GM18517 (cell line): ENCODE results near the gene EGR1.
"Not testable (repeated sequence)": the region's sequence is repeated elsewhere in the genome, so short reads cannot be mapped to it uniquely, and the experiment has no call there.

ENCODE experiments used
- ATAC-seq: cut with Tn5 transposase; IDR thresholded peaks from one replicate; pipeline ENCODE4 v1.9.1; 2021; ENCODE audit warnings: mild to moderate bottlenecking, moderate library complexity; ENCODE audit not compliant: unreplicated experiment

Gene EGR1

GRCh38 chr5:138506370-138507306 lies 41.4 kb downstream of the EGR1 start:
- no peak for ATAC-seq

GRCh38 chr5:138507485-138507884 lies 42.2 kb downstream of the EGR1 start:
- not testable (repeated sequence) for ATAC-seq

- no peak for ATAC-seq
Measured at GRCh38 chr5:138508958-138509357, 43.7 kb downstream of the EGR1 start.

GRCh38 chr5:138514021-138514420 lies 48.7 kb downstream of the EGR1 start:
- no peak for ATAC-seq

DNA sequence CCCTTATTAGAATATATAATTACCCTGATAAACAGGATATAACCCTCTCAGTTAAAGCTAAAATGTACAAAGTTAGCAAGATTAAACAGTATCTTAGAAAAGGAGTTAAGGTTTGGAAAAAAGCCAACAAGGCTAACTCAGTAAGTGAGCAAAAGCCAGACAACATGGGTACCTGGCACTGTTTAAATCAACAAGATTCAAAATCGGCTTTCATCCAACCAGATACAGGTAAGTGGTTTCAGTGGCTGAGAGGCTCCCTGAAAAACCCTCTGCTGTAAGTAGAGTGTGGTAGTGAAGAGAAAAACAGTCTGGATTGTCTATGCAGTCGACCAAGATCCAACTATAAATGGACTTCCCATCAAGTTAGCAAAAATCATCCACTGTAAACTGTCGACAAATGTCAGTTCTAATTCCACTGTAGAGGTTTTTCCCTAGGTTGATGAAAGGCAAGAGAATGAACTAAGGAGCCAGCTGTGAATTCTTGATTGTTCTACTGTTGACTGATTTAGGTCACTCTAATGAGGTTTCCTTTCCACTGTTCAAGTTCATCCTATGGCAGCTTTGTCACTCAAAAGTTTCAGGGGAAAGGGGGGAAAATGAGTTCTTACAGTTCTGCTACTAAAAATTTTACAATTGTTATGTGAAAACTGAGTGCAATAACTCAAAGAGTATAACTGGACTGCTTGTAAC lies 50.4 kb downstream of the EGR1 start:
- ATAC-seq: no peak

- no peak for ATAC-seq
Measured at GRCh38 chr5:138517437-138517836, 52.2 kb downstream of the EGR1 start.
